GM12892 (cell line): Measurements from ENCODE around the gene NENF.
"Not testable (repeated sequence)": the region's sequence is repeated elsewhere in the genome, so short reads cannot be mapped to it uniquely, and the experiment has no call there.

Experiments used
- DNase-seq: peaks from one replicate; pipeline ENCODE4 v3.0.0; 2011; ENCODE audit not compliant: insufficient read length
- FAIRE-seq: peaks from 2 replicates; lab custom pipeline; 2011; peaks lifted over from hg19 to GRCh38; lab: Jason Lieb, UNC
- POLR2A ChIP-seq: IDR thresholded peaks from 2 replicates; pipeline ENCODE4 v1.6.1; 2011; ENCODE audit warnings: low read depth, low read length, control low read depth
- POLR2AphosphoS5 ChIP-seq: IDR thresholded peaks from 2 replicates; pipeline ENCODE4 v1.6.1; 2011; ENCODE audit warnings: low read depth, low read length, control low read depth
- TAF1 ChIP-seq: IDR thresholded peaks from 2 replicates; pipeline ENCODE4 v1.6.1; 2011; ENCODE audit warnings: low read depth, mild to moderate bottlenecking, control low read depth, low read length, borderline replicate concordance

Gene NENF

DNA sequence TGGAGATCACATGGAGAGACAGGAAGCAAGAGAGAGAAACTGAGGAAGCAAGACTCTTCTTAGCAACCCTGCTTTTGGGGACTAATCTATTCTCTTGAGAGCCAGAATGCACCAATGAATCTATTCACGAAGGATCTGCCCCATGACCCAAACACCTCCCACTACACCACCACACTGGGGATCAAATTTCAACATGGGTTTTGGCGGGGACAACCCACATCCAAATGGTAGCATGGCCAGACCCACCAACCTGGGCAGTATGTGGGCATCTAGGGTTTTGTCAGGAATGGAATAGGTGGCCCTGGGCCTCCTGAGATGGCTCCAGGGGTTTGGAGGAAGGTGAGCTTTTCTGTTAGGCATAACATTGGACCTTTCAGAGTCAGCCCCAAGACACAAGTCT is 33.7 kb downstream of the NENF start:
- DNase-seq, result no peak
- TF ChIP-seq POLR2AphosphoS5 (no peak), POLR2A (no peak), TAF1 (no peak)
- no peak for FAIRE-seq

DNA sequence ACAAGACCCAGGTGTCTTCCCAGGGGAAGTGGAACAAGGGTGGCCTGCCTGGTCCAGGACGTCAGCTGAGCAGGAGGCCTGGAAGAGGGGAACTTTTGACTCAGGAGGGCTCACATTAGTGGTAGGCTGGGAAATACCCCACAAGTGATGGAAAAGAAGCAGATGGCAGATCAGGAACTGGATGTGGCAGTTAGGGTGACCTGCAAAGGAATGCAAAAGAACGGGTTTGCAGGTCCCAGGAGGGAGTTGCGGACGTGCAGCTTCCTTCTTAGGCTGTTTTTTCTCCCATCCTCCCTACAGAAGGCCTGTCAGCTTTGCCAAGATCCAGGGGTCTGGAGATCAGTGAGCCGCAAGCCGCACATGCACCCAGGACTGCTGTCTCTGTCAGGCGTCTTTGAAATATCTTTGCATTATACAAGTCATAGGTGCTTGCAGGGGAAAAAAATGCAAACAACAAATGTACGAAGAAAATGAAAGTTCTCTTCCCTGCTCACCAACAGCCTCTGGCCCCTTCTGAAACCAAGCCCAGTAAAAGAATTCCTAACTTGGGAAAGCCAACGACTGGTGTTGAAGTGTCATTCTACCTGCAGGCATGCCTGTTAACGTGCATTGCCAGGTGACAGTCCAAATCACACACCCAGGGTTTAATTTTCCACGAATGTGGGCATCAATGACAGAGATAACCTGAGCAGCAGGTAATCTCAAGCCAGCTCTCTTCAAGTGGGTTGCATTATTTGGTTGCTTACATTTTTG is 34.4 kb downstream of the NENF start:
- no peak for TF ChIP-seq TAF1
- no peak for TF ChIP-seq POLR2A
- TF ChIP-seq POLR2AphosphoS5, result no peak
- no peak for DNase-seq
- no peak for FAIRE-seq

- TF ChIP-seq POLR2A, result no peak
- no peak for TF ChIP-seq POLR2AphosphoS5
- TF ChIP-seq TAF1, result no peak
- DNase-seq, result no peak
- FAIRE-seq, result no peak
Measured at GRCh38 chr1:212467843-212468482, 35.2 kb downstream of the NENF start.

GRCh38 chr1:212470059-212470458 is 37.3 kb downstream of the NENF start:
- DNase-seq (no peak), FAIRE-seq (no peak)
- no peak for TF ChIP-seq POLR2A
- TF ChIP-seq POLR2AphosphoS5, result no peak
- no peak for TF ChIP-seq TAF1

DNA sequence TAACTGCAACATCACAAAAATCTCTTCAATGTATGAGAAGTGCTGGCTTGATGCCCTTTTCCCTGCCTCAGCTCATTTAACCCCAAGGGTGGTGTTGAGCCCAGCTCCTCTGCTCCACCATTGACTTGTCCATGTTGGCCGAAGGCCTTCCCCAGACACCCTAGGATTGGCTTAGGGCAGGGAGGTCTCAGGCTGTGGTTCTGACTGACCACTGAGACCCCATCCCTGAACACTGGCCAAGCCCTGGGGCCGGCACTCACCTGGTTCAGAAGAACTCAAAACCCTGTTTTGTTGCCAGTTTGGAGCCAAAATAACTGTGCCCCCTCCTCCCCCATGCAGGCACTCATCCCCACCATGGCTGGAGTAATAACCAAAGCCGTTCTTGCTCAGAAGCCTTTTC is 38.6 kb downstream of the NENF start:
- FAIRE-seq, result no peak
- TF ChIP-seq POLR2A, result no peak
- no peak for TF ChIP-seq POLR2AphosphoS5
- no peak for TF ChIP-seq TAF1
- DNase-seq, result no peak

DNA sequence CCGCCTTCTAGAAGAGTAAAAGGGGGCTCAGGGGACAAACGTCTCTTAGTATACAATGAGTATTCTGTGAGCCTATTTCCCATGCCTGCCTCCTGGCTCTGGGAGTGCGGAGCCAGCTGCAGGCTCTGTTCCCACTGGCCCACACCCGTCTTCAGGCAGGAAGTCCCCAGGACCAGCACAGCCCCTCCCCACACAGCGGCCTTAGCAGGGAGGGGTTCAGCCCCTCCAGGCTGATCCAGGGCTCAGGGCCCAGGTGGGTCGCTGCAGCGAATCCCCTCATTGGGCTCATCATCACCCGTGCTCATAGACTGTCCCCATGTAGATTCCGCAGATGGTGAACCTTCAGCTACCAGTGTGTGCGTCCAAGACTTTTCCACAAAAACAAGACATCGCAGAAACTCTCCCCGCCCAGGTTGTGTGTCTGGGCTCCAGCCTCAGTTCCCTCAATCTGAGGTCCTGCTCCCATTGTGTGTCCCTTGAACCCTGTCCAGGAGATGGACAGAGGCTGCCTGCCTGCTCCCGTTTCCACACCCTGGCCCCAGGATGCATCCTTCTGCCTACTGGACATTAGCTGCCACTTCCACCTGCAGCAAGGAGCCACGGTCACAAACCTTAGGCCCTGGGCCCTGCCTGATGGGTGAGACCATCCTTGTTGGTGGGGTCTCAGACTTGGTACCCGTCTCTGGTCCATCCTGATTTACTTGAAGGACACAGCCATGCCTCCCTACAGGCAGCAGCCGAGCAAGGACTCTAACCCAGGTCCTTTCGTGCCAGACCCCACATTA is 39.4 kb downstream of the NENF start:
- FAIRE-seq, result no peak
- no peak for TF ChIP-seq POLR2AphosphoS5
- TF ChIP-seq TAF1, result no peak
- no peak for TF ChIP-seq POLR2A
- no peak for DNase-seq

DNA sequence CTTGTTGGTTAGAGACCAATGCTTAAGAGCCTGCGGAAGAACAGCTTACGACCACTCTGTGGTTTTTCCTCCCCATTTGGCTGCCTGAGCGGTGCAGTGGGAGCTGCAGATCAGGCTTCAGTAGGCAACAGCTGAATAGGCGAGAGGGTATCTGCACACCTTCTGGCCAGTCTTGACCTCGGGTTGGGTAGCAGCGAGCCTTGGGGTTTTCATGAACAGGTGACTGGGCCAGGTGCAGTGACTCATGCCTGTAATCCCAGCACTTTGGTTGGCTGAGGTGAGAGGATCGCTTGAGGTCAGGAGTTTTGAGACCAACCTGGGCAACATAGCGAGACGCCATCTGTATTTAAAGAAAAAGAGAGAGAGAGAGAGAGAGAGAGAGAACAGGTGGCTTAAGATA is 41.0 kb downstream of the NENF start:
- FAIRE-seq (no peak), DNase-seq (no peak)
- no peak for TF ChIP-seq POLR2AphosphoS5
- TF ChIP-seq TAF1, result no peak
- no peak for TF ChIP-seq POLR2A

GRCh38 chr1:212475151-212475550 is 42.4 kb downstream of the NENF start:
- no peak for TF ChIP-seq TAF1
- no peak for TF ChIP-seq POLR2AphosphoS5
- TF ChIP-seq POLR2A, result no peak
- DNase-seq, result no peak
- no peak for FAIRE-seq

GRCh38 chr1:212475831-212476230 is 43.1 kb downstream of the NENF start:
- not testable (repeated sequence) for FAIRE-seq, DNase-seq

DNA sequence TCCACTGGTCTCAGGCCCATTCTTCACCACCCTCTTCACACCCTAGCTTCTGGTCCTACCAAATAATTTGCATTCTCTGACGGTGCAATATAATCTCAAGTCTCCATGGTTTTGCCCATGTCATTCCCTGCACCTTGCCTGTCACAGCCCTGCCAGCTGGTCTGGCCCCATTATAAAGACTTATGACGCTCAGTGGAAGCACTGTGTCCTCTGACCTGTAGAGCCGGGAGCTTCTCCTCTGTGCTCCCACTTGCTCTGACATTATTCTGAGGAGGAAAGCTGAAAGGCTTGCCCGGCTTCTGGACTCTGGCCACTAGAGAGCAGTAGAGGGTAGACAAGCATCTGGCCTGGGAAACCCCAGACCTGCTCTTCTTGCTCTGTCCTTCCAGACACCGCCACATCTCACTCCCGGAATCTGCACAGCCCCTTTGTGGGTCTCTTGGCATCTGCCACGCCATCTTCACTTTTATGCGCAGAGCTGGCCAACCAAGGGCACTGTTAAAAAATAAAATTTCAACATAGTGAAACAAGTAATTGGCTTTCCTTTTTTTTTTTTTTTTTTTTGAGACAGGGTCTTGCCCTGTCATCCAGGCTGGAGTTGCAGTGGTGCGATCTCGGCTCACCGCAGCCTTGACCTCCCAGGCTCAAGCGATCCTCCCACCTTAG is 44.4 kb downstream of the NENF start:
- peak; percentile 70 for DNase-seq
- TF ChIP-seq TAF1 (no peak), POLR2A (no peak), POLR2AphosphoS5 (no peak)
- peak; percentile 96 for FAIRE-seq

DNA sequence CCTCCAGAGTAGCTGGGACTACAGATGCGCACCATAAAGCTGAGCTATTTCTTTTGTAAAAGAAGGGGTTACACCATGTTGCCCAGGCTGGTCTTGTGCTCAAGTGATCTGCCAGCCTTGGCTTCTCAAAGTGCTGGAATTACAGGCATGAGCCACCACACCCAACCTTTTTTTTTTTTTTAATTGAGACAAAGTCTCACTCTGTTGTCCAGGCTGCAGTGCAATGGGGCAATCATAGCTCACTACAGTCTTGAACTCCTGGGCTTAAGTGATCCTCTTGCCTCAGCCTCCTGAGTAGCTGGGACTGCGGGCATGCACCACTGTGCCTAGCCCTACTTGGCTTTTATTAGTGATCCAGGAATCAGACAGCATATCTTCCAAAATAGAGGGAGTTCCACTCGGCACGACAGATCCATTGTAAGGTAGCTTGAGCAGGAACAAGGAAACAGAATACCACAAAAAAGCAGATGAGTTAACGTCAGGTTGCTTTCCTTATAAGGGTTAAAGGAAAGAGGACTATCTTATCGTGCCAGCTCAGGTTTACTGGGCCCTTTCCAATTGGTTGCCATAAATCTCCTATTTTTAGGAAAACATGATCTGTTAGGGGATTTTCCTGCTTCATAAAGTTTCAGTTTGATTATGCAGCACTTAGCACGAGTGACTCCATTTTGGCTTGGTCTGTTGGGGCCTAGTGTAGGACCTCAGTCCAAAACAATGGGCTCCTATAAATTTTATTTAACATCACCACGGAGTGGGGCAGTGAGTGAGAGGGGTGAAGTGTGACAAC is 45.2 kb downstream of the NENF start:
- TF ChIP-seq POLR2AphosphoS5 (no peak), POLR2A (no peak), TAF1 (no peak)
- DNase-seq (no peak), FAIRE-seq (no peak)
